ACC112 (cell line): Measurements from ENCODE around the gene CADM2.
"Not testable (repeated sequence)": the region's sequence is repeated elsewhere in the genome, so short reads cannot be mapped to it uniquely, and the experiment has no call there.

Experiments used
- H2AFZ ChIP-seq: fragments of 200-600 bp; sonication (generic); one replicate; pipeline ENCODE4 v1.6.0; 2017; ENCODE audit warnings: antibody characterized with exemption, low read length; ENCODE audit not compliant: unreplicated experiment
- H3K27ac ChIP-seq: fragments of 200-600 bp; sonication (generic); 2 replicates; pipeline ENCODE4 v1.5.1; 2014; ENCODE audit warnings: low read depth, mild to moderate bottlenecking, antibody characterized with exemption, low read length, moderate library complexity
- H3K27me3 ChIP-seq: fragments of 200-600 bp; sonication (generic); 2 replicates; pipeline ENCODE4 v1.6.1; 2014; ENCODE audit warnings: mild to moderate bottlenecking, antibody characterized with exemption, low read length, moderate library complexity, mixed read lengths; ENCODE audit not compliant: insufficient read depth
- H3K36me3 ChIP-seq: fragments of 200-600 bp; sonication (generic); 2 replicates; pipeline ENCODE4 v1.6.1; 2016; ENCODE audit warnings: mild to moderate bottlenecking, antibody characterized with exemption, low read length, moderate library complexity, mixed read lengths; ENCODE audit not compliant: insufficient read depth
- H3K4me1 ChIP-seq: fragments of 200-600 bp; sonication (generic); one replicate; pipeline ENCODE4 v1.6.1; 2016; ENCODE audit warnings: low read length, mixed read lengths; ENCODE audit not compliant: insufficient read depth, unreplicated experiment, control insufficient read depth
- H3K4me3 ChIP-seq: fragments of 200-600 bp; sonication (generic); 2 replicates; pipeline ENCODE4 v1.5.1; 2014; ENCODE audit warnings: mild to moderate bottlenecking, low read depth, low read length
- H3K79me2 ChIP-seq: fragments of 200-600 bp; sonication (generic); one replicate; pipeline ENCODE4 v1.6.0; 2016; ENCODE audit warnings: low read length; ENCODE audit not compliant: control insufficient read depth, unreplicated experiment, insufficient read depth

CADM2 gene

DNA sequence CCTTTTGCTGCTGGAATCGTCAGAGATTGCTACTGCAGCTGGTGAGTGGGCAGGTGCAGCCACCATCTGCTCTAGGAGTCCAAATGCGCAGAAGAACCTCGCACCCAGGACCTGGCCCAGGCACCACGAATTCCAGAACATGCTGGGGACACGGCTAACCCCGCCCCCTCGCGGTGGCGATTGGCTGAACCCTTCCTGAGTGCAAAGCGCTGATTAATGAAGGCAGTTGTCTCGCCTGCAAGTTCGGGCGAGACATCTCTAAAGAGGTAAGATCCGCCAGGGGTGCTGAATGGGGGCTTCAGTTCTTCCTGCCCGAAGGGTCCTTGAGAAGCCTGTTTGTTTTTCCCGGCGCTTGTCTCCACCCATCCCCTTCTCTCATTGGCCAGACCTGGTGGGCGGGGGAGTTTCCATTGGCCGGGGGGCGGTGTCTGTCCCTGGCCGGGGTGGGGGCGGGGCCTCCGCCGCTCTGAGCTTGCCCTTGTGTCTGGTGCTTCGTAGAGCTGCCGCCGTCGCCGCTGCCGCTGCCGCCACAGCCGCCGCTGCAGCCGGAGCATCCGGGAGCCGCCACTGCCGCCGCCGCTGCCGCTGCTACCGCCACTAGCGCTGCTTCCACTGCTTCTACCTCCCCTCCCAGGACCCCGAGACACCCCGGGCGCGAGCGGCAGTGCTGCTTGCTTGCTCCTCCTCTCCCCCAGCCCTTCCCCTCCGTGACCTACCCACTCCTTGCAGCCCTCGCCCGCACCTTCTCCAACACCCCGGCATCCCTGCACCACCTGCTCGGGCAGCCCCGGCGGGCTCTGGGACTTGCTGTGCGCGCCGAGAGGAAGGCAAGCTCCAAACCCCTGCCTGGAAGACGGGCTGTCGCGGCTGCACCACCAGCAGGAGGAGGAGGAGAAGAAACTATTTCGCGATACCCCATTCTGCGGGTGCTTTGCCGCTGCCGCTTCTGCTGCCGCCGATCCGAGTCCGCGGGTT is at the start of gene CADM2:
Gene CADM2, plus strand, starts transcription at position 495 of the 975 bp plus-strand sequence.
- peak within 1 kb of the TSS; percentile 62; the same call in 1 of the 2 replicates for H3K4me3 ChIP-seq
- peaks cover 47% of the 10 kb centered on the region for H3K27me3 ChIP-seq
- no peaks in the 10 kb centered on the region for H3K79me2 ChIP-seq
- H3K36me3 ChIP-seq: no peaks in the 10 kb centered on the region
- H3K4me1 ChIP-seq: no peaks in the 10 kb centered on the region
- H3K27ac ChIP-seq: no peak within 1 kb of the TSS
- H2AFZ ChIP-seq: peak within 1 kb of the TSS; percentile 50

DNA sequence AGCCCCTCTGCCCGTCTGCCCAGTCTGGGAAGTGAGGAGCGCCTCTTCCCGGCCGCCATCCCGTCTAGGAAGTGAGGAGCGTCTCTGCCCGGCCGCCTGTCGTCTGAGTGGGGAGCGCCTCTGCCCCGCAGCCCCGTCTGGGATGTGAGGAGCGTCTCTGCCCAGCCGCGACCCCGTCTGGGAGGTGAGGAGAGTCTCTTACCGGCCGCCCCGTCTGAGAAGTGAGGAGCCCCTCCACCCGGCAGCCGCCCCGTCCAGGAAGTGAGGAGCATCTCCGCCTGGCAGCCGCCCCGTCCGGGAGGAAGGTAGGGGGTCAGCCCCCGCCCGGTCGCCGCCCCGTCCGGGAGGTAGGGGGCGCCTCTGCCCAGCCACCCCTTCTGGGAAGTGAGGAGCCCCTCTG is 40.2 kb upstream of the CADM2 start:
- H3K4me3 ChIP-seq, H3K36me3 ChIP-seq, H3K79me2 ChIP-seq, H3K4me1 ChIP-seq, H3K27ac ChIP-seq, H2AFZ ChIP-seq, H3K27me3 ChIP-seq: not testable (repeated sequence)

DNA sequence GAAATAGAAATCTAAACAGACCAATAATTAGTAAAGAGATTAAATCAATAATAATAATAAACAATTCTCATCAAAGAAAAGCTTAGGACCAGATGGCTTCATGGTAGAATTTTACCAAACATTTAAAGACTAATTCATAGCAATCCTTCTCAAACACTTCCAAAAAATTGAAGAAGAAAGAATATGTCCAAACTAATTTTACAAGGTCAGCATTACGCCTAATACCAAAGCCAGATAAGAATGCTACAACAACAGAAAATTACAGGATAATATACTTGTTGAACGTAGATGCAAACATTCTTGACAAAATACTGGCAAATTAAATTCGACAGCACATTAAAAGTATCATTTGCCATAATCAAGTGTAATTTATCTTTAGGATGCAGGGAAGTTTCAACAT is 36.1 kb upstream of the CADM2 start:
- Histone ChIP-seq H3K27me3 (no peaks in the 10 kb centered on the region), H2AFZ (no peak overlapping the region), H3K27ac (no peak overlapping the region), H3K36me3 (no peaks in the 10 kb centered on the region), H3K4me1 (no peaks in the 10 kb centered on the region), H3K79me2 (no peaks in the 10 kb centered on the region), H3K4me3 (no peak overlapping the region)

DNA sequence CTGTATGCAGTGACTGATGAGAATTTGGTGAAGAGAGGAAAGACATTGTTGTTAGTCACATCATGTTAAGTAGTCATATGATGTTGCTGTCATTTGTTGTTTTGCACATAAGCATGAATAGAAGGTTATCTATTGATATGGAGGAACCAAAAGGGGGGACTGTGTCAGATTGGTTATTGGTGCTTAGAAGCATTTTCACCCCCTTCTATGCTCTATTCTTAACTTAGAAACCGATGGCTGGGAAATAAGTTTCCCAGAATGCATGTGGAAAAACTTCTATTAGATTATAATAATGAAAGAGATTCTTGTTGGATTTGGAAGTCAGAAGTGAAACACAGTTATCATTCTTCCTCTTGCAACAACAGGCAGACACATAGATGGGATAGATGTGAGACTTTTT is 33.2 kb upstream of the CADM2 start:
- H2AFZ ChIP-seq: no peak overlapping the region
- no peaks in the 10 kb centered on the region for H3K79me2 ChIP-seq
- no peak overlapping the region for H3K27ac ChIP-seq

DNA sequence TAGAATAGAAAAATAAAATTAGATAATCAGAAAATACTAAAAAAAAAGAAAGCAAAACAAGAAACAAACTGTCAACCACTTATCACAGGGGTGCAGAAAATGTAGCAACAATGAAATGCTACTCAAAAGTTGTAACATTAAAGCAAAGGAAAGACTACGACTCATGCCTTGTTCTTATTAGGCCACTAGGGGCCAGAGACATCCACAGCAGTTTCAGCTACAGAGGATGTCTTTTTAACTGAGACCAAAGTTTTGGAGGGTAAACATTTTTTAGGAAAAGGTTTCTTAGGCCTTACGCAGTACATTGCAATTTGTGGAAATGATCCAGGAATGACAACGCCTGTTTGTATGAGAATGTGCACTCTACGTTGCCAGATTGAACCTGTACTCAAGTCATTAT is 15.4 kb upstream of the CADM2 start:
- Histone ChIP-seq H3K36me3 (no peaks in the 10 kb centered on the region), H3K27ac (no peak overlapping the region), H3K27me3 (no peaks in the 10 kb centered on the region), H2AFZ (no peak overlapping the region), H3K79me2 (no peaks in the 10 kb centered on the region), H3K4me3 (no peak overlapping the region), H3K4me1 (no peaks in the 10 kb centered on the region)

More for the DNA sequence above, 33.2 kb upstream of the CADM2 start:
- Histone ChIP-seq H3K4me1 (no peaks in the 10 kb centered on the region), H3K36me3 (no peaks in the 10 kb centered on the region), H3K4me3 (no peak overlapping the region), H3K27me3 (no peaks in the 10 kb centered on the region)

DNA sequence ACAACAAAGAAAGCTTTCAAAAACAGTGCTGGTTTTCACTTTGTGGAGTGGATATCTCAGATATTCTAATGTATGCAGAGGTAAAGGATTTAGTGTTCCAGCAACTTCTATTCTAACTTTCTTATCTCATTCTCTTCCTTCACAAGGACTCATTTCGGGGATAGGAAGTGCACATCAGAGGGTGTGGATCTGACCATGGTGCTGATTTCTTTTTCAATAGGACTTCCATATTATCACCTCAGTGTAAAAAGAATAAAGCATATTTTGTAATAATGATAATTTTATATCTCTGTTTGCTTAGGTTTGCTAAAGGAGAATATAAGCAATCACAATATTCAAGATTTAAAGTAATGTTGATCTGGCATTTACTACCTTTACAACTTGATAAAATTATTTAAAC is 12.5 kb upstream of the CADM2 start:
- Histone ChIP-seq H3K4me3 (no peak overlapping the region), H2AFZ (no peak overlapping the region), H3K4me1 (no peaks in the 10 kb centered on the region), H3K27me3 (no peaks in the 10 kb centered on the region), H3K27ac (no peak overlapping the region), H3K36me3 (no peaks in the 10 kb centered on the region), H3K79me2 (no peaks in the 10 kb centered on the region)

DNA sequence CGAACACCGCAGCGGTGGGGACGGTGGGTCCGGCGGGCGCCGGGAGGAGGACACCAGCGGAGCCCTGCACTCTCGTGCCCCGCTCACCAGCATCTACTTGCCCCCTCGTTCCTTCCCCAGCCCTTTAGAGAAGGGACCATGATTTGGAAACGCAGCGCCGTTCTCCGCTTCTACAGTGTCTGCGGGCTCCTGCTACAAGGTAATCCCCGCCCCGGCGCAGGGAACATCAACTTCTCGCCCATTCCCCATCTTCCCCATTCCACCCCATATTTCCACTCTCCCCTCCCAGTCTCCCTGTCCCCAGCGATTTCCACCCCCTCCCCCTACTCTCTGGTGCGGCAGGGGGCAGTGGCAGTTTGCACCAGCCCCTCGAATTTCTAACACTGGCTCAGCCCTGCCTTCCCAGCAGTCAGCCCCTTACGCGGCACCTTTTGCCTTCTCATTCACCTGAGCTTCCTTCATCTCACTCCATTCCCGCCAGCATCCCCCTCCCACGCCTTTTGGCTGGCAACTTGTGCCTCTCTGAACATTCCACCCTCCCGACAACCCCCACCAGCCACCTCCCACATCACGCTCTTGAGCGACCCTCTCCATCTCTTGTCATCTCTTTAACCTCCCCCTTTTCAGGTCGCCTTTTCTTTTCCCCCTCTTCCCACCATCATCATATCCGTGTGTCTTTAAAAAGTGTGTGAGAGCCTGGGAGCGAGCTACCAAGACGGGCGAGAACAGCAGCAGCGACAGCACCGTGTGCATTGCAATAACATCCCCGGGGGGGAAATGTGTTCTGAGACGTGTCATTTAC is 882 bp downstream of the CADM2 start:
- Histone ChIP-seq H3K27ac (no peak overlapping the region), H3K4me1 (no peaks in the 10 kb centered on the region), H3K4me3 (no peak overlapping the region), H3K36me3 (no peaks in the 10 kb centered on the region), H2AFZ (no peak overlapping the region), H3K79me2 (no peaks in the 10 kb centered on the region), H3K27me3 (peaks cover 47% of the 10 kb centered on the region)

DNA sequence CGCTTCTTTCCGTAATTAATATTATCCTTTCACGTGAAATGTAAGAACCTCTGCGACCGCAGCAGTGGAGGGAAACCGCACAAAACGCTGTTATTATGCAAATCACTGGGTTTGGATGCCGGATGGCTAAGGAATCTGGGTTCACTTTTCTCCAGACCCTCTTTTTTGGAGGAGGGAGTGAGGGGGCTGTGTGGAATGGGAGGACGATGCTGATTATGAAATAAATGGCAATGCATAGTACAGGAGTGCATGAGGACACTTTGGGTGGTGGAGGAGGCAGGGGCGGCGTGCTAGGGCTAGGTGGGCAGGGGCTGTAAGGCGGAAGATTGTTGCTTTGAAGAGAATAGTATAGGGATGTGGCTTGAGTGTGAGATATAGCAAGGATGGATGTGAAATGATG is 1.8 kb downstream of the CADM2 start:
- H3K4me3 ChIP-seq: no peak overlapping the region
- H3K79me2 ChIP-seq: no peaks in the 10 kb centered on the region
- no peak overlapping the region for H3K27ac ChIP-seq
- no peak overlapping the region for H2AFZ ChIP-seq
- no peaks in the 10 kb centered on the region for H3K4me1 ChIP-seq
- no peaks in the 10 kb centered on the region for H3K36me3 ChIP-seq
- peaks cover 47% of the 10 kb centered on the region for H3K27me3 ChIP-seq

DNA sequence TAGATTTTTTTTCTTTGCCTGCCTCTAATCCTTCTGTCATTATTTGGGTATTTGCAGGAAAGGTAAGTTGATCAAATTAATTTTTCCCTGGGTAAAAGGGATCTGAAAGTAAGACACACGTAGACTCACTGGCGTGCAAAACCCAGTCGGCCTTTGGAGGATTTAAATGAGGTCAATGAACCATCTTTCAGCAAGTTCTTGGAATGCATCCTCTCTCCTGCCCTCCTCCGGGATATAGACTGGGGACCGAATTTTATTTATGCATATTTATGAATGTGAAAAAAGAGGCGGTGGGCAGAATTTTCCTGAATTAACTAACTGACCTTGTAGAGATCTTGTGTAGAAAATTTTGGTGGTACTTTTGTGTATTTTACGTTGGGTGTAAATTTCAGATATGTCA is 2.2 kb downstream of the CADM2 start:
- H3K27me3 ChIP-seq: peaks cover 47% of the 10 kb centered on the region
- H2AFZ ChIP-seq: no peak overlapping the region
- no peaks in the 10 kb centered on the region for H3K79me2 ChIP-seq
- H3K4me3 ChIP-seq: no peak overlapping the region
- H3K27ac ChIP-seq: no peak overlapping the region
- H3K36me3 ChIP-seq: no peaks in the 10 kb centered on the region
- H3K4me1 ChIP-seq: no peaks in the 10 kb centered on the region

DNA sequence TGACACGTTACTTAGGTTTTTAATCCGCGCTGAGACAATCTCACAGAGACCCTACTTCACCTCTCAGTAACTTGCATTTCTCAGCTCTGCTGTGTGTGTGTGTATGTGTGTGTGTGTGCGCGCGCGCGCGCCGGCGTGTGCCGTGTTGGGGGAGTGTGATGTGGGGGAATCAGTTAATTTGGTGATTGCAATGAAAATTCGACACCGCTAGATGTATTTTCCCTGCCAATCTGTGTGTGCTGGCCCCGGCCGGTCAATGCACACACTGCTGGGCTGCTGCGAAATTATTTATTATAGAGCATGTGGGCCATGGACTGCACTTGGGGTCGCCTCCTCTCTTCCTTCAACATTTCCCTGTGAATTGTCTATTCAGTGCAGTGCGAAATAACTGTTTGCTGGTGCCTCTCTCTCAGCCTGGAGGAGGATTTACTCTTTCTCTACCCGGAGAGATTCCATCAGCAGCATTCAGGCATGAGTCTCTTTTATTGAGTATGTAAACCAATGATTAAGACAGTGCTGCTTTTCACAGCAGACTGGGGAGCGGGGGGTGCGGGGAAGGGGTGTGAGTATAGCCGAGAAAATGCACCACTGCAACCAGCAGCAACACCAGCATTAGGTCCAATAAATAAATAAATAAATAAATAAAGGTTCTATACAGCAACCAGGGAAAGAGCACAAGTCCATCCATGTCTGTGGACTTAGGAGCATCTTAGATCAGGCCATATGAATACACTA is 2.9 kb downstream of the CADM2 start:
- H3K79me2 ChIP-seq: no peaks in the 10 kb centered on the region
- H3K27ac ChIP-seq: no peak overlapping the region
- peaks cover 47% of the 10 kb centered on the region for H3K27me3 ChIP-seq
- H3K4me1 ChIP-seq: no peaks in the 10 kb centered on the region
- H3K36me3 ChIP-seq: no peaks in the 10 kb centered on the region
- H3K4me3 ChIP-seq: no peak overlapping the region
- no peak overlapping the region for H2AFZ ChIP-seq
